Neural cell (in vitro differentiated cells): Measurements from ENCODE around the gene EPYC. TPM values are rescaled to one million over a fixed set of nuclear protein-coding genes. Genes with fewer than 3 reads are reported as not detected.

ENCODE experiments used
- H2AFZ ChIP-seq: fragments of 200-600, 300-800 bp; sonication (generic), shearing (Covaris generic); 2 replicates; pipeline ENCODE4 v1.6.0; 2014; ENCODE audit warnings: low read depth, mild to moderate bottlenecking, antibody characterized with exemption, low read length, moderate library complexity
- H3F3A ChIP-seq: fragments of 200-600 bp; shearing (Covaris generic); 2 replicates; pipeline ENCODE4 v1.6.1; 2016; ENCODE audit warnings: mild to moderate bottlenecking, moderate library complexity, mixed read lengths, antibody characterized with exemption, low read length; ENCODE audit not compliant: insufficient read depth, poor library complexity, severe bottlenecking
- H3K27ac ChIP-seq: fragments of 200-600, 300-800 bp; sonication (generic), shearing (Covaris generic); 2 replicates; pipeline ENCODE4 v1.5.1; 2014; ENCODE audit warnings: mild to moderate bottlenecking, low read length, moderate library complexity
- H3K27me3 ChIP-seq: fragments of 300-800, 200-600 bp; sonication (generic), shearing (Covaris generic); 2 replicates; pipeline ENCODE4 v1.6.0; 2014; ENCODE audit warnings: mild to moderate bottlenecking, low read depth, low read length, moderate library complexity; ENCODE audit not compliant: insufficient read depth
- H3K36me3 ChIP-seq: fragments of 300-800, 200-600 bp; sonication (generic), shearing (Covaris generic); 2 replicates; pipeline ENCODE4 v1.5.1; 2014; ENCODE audit warnings: mild to moderate bottlenecking, antibody characterized with exemption, low read length, moderate library complexity; ENCODE audit not compliant: insufficient read depth
- H3K4me2 ChIP-seq: fragments of 300-800, 200-600 bp; sonication (generic), shearing (Covaris generic); 2 replicates; pipeline ENCODE4 v1.6.0; 2014; ENCODE audit warnings: mild to moderate bottlenecking, low read length
- H3K4me3 ChIP-seq: fragments of 300-800, 200-600 bp; sonication (generic), shearing (Covaris generic); 2 replicates; pipeline ENCODE4 v1.5.1; 2014; ENCODE audit warnings: mild to moderate bottlenecking, low read length, moderate library complexity
- H3K79me2 ChIP-seq: fragments of 200-600 bp; shearing (Covaris generic); replicated peaks from 2 replicates; pipeline ENCODE4 v1.6.0; 2014; ENCODE audit warnings: mild to moderate bottlenecking, low read length, moderate library complexity; ENCODE audit not compliant: insufficient read depth
- H3K9ac ChIP-seq: fragments of 300-800, 200-600 bp; sonication (generic), shearing (Covaris generic); 2 replicates; pipeline ENCODE4 v1.6.1; 2016; ENCODE audit warnings: mild to moderate bottlenecking, low read length, mixed read lengths
- H3K9me2 ChIP-seq: fragments of 200-600 bp; shearing (Covaris generic); 2 replicates; pipeline ENCODE4 v1.6.1; 2016; ENCODE audit warnings: mild to moderate bottlenecking, low read length, mixed read lengths; ENCODE audit not compliant: insufficient read depth
- H3K9me3 ChIP-seq: fragments of 200-600, 300-800 bp; sonication (generic), shearing (Covaris generic); 2 replicates; pipeline ENCODE4 v1.6.1; 2016; ENCODE audit warnings: mild to moderate bottlenecking, mixed run types, low read length, moderate library complexity, mixed read lengths
- H4K20me1 ChIP-seq: fragments of 200-600 bp; shearing (Covaris generic); 2 replicates; pipeline ENCODE4 v1.6.1; 2016; ENCODE audit warnings: mild to moderate bottlenecking, mixed run types; ENCODE audit not compliant: insufficient read depth
- EP300 ChIP-seq: fragments of 450-650 bp; conservative IDR thresholded peaks from 2 replicates; pipeline ENCODE4 v1.6.1; 2014; ENCODE audit warnings: antibody characterized with exemption, mild to moderate bottlenecking, moderate library complexity; ENCODE audit not compliant: poor library complexity, severe bottlenecking
- EZH2 ChIP-seq: fragments of 200-600, 300-800 bp; shearing (Covaris generic), sonication (generic); IDR thresholded peaks from 2 replicates; pipeline ENCODE4 v1.6.1; 2014; ENCODE audit warnings: antibody characterized with exemption, low read length, borderline replicate concordance, mild to moderate bottlenecking; ENCODE audit not compliant: insufficient read depth, poor library complexity, severe bottlenecking
- MXI1 ChIP-seq: fragments of 450-650 bp; conservative IDR thresholded peaks from 2 replicates; pipeline ENCODE4 v1.6.1; 2014; ENCODE audit warnings: antibody characterized with exemption, mild to moderate bottlenecking; ENCODE audit not compliant: poor library complexity, severe bottlenecking
- POLR2AphosphoS5 ChIP-seq: IDR thresholded peaks from 2 replicates; pipeline ENCODE4 v1.6.1; 2012
- RAD21 ChIP-seq: fragments of 450-650 bp; conservative IDR thresholded peaks from 2 replicates; pipeline ENCODE4 v1.6.1; 2014; ENCODE audit warnings: antibody characterized with exemption, mild to moderate bottlenecking, moderate library complexity
- SMC3 ChIP-seq: fragments of 450-650 bp; conservative IDR thresholded peaks from 2 replicates; pipeline ENCODE4 v1.6.1; 2014; ENCODE audit warnings: antibody characterized with exemption, mild to moderate bottlenecking, moderate library complexity; ENCODE audit not compliant: poor library complexity
- TAF1 ChIP-seq: IDR thresholded peaks from 2 replicates; pipeline ENCODE4 v1.6.1; 2012; ENCODE audit warnings: low read depth
- polyA plus RNA-seq: library from polyadenylated mRNA; depleted of rRNA; stranded (reverse); fragments of >200 nt; gene quantifications from 2 replicates; pipeline ENCODE4 v1.2.3, GENCODE V29; 2014
- TF ChIP-seq, protein P1 (sequence below): fragments of 450-650 bp; IDR thresholded peaks from 2 replicates; pipeline ENCODE4 v1.5.1; 2014; ENCODE audit warnings: antibody characterized with exemption, mild to moderate bottlenecking, moderate library complexity; ENCODE audit not compliant: poor library complexity, severe bottlenecking
- TF ChIP-seq, protein P2 (sequence below): IDR thresholded peaks from 2 replicates; pipeline ENCODE4 v1.6.1; 2012; ENCODE audit warnings: borderline replicate concordance

Gene EPYC
- polyA plus RNA-seq, 1 donor from 2014 or later = not detected

- H3K4me2 ChIP-seq = no peak overlapping the region
- H3K36me3 ChIP-seq = no peaks in the 10 kb centered on the region
- TF ChIP-seq RAD21 = no peak
- no peak for TF ChIP-seq SMC3
- no peak for TF ChIP-seq MXI1
- TF ChIP-seq, protein P1, sequence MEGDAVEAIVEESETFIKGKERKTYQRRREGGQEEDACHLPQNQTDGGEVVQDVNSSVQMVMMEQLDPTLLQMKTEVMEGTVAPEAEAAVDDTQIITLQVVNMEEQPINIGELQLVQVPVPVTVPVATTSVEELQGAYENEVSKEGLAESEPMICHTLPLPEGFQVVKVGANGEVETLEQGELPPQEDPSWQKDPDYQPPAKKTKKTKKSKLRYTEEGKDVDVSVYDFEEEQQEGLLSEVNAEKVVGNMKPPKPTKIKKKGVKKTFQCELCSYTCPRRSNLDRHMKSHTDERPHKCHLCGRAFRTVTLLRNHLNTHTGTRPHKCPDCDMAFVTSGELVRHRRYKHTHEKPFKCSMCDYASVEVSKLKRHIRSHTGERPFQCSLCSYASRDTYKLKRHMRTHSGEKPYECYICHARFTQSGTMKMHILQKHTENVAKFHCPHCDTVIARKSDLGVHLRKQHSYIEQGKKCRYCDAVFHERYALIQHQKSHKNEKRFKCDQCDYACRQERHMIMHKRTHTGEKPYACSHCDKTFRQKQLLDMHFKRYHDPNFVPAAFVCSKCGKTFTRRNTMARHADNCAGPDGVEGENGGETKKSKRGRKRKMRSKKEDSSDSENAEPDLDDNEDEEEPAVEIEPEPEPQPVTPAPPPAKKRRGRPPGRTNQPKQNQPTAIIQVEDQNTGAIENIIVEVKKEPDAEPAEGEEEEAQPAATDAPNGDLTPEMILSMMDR = no peak
- no peak for TF ChIP-seq EZH2
- no peak for TF ChIP-seq TAF1
- TF ChIP-seq EP300 = no peak
- TF ChIP-seq, protein P2, sequence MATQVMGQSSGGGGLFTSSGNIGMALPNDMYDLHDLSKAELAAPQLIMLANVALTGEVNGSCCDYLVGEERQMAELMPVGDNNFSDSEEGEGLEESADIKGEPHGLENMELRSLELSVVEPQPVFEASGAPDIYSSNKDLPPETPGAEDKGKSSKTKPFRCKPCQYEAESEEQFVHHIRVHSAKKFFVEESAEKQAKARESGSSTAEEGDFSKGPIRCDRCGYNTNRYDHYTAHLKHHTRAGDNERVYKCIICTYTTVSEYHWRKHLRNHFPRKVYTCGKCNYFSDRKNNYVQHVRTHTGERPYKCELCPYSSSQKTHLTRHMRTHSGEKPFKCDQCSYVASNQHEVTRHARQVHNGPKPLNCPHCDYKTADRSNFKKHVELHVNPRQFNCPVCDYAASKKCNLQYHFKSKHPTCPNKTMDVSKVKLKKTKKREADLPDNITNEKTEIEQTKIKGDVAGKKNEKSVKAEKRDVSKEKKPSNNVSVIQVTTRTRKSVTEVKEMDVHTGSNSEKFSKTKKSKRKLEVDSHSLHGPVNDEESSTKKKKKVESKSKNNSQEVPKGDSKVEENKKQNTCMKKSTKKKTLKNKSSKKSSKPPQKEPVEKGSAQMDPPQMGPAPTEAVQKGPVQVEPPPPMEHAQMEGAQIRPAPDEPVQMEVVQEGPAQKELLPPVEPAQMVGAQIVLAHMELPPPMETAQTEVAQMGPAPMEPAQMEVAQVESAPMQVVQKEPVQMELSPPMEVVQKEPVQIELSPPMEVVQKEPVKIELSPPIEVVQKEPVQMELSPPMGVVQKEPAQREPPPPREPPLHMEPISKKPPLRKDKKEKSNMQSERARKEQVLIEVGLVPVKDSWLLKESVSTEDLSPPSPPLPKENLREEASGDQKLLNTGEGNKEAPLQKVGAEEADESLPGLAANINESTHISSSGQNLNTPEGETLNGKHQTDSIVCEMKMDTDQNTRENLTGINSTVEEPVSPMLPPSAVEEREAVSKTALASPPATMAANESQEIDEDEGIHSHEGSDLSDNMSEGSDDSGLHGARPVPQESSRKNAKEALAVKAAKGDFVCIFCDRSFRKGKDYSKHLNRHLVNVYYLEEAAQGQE = no peak
- TF ChIP-seq POLR2AphosphoS5 = no peak
- no peaks in the 10 kb centered on the region for H3K9me2 ChIP-seq
- no peaks in the 10 kb centered on the region for H4K20me1 ChIP-seq
- H3K27ac ChIP-seq = no peak overlapping the region
- no peak overlapping the region for H2AFZ ChIP-seq
- H3K27me3 ChIP-seq = no peaks in the 10 kb centered on the region
- peaks cover 3% of the 10 kb centered on the region for H3K9me3 ChIP-seq
- H3K9ac ChIP-seq = no peak overlapping the region
- H3K4me3 ChIP-seq = no peak overlapping the region
- H3K79me2 ChIP-seq = no peaks in the 10 kb centered on the region
- no peaks in the 10 kb centered on the region for H3F3A ChIP-seq
These were observed 14.2 kb downstream of the EPYC start for GRCh38 chr12:90990611-90991010.

GRCh38 chr12:90989686-90990111 is 15.1 kb downstream of the EPYC start:
- no peak overlapping the region for H2AFZ ChIP-seq
- no peak for TF ChIP-seq EZH2
- no peak for TF ChIP-seq SMC3
- TF ChIP-seq, protein P2 = no peak
- TF ChIP-seq RAD21 = no peak
- no peak for TF ChIP-seq MXI1
- TF ChIP-seq, protein P1 = no peak
- no peak for TF ChIP-seq POLR2AphosphoS5
- no peak for TF ChIP-seq TAF1
- no peak for TF ChIP-seq EP300
- no peaks in the 10 kb centered on the region for H3K79me2 ChIP-seq
- H3K4me2 ChIP-seq = no peak overlapping the region
- no peak overlapping the region for H3K27ac ChIP-seq
- no peaks in the 10 kb centered on the region for H3K36me3 ChIP-seq
- H3K9me2 ChIP-seq = no peaks in the 10 kb centered on the region
- peaks cover 3% of the 10 kb centered on the region for H3K9me3 ChIP-seq
- no peaks in the 10 kb centered on the region for H3K27me3 ChIP-seq
- no peaks in the 10 kb centered on the region for H3F3A ChIP-seq
- no peaks in the 10 kb centered on the region for H4K20me1 ChIP-seq
- H3K9ac ChIP-seq = no peak overlapping the region
- H3K4me3 ChIP-seq = no peak overlapping the region
